CD14-positive monocyte (primary cell): ENCODE data around the gene RNGTT. TPM values are rescaled to one million over a fixed set of nuclear protein-coding genes. Genes with fewer than 3 reads are reported as not detected.

Source experiments
- DNase-seq, 3 donors: peaks; one replicate each; pipeline ENCODE4 v3.0.0-alpha.2; 2011 to 2022
- H2AFZ ChIP-seq: 2 replicates; pipeline ENCODE4 v1.6.0; 2012; ENCODE audit warnings: mild to moderate bottlenecking, low read depth, low read length, inconsistent platforms; ENCODE audit not compliant: insufficient read depth, poor library complexity, severe bottlenecking
- H3K27ac ChIP-seq, 2 donors: 1 replicate in 1 of 2; 2 replicates in 1 of 2; pipeline ENCODE4 v1.5.1; 2012 to 2013; ENCODE audit warnings: low read length in 2 of 2, control low read depth in 1 of 2, inconsistent platforms in 1 of 2, low read depth in 1 of 2, mild to moderate bottlenecking in 1 of 2
- H3K27me3 ChIP-seq, 2 donors: one replicate each; pipeline versions ENCODE4 v1.6.0 to v1.6.1; 2011 to 2013; ENCODE audit warnings: low read length in 2 of 2; ENCODE audit not compliant: control insufficient read depth in 2 of 2, insufficient read depth in 2 of 2
- H3K36me3 ChIP-seq, 2 donors: replicated peaks in 1 of 2; 1 replicate in 1 of 2; 2 replicates in 1 of 2; pipeline versions ENCODE4 v1.5.1 to v1.6.1; 2012 to 2013; ENCODE audit warnings: low read length in 2 of 2, control low read depth in 1 of 2, inconsistent platforms in 1 of 2, mild to moderate bottlenecking in 1 of 2; ENCODE audit not compliant: insufficient read depth in 2 of 2, control insufficient read depth in 1 of 2
- H3K4me1 ChIP-seq, 2 donors: 1 replicate in 1 of 2; 2 replicates in 1 of 2; pipeline versions ENCODE4 v1.5.1 to v1.6.1; 2012 to 2013; ENCODE audit warnings: low read length in 2 of 2, control low read depth in 1 of 2, inconsistent platforms in 1 of 2, mild to moderate bottlenecking in 1 of 2, moderate library complexity in 1 of 2; ENCODE audit not compliant: insufficient read depth in 2 of 2, control insufficient read depth in 1 of 2
- H3K4me2 ChIP-seq: replicated peaks from 2 replicates; pipeline ENCODE3; 2012; ENCODE audit warnings: low read length, moderate library complexity, mild to moderate bottlenecking; ENCODE audit not compliant: poor library complexity, severe bottlenecking; ENCODE audit errors: extremely low read depth
- H3K4me3 ChIP-seq, 3 experiments: fragments of 200-600 bp in 1 of 3; sonication (generic) in 1 of 3; replicated peaks in 1 of 3; 1 replicate in 2 of 3; 2 replicates in 1 of 3; pipeline ENCODE4 v1.5.1; 2011 to 2013; ENCODE audit warnings: low read length in 3 of 3, mild to moderate bottlenecking in 3 of 3, control low read depth in 2 of 3, low read depth in 2 of 3, inconsistent platforms in 1 of 3, moderate library complexity in 1 of 3
- H3K79me2 ChIP-seq: 2 replicates; pipeline ENCODE4 v1.6.0; 2012; ENCODE audit warnings: mild to moderate bottlenecking, control low read depth, inconsistent platforms, low read length, moderate library complexity; ENCODE audit not compliant: insufficient read depth
- H3K9ac ChIP-seq: 2 replicates; pipeline ENCODE4 v1.6.0; 2017; ENCODE audit warnings: low read length, mild to moderate bottlenecking; ENCODE audit not compliant: insufficient read depth, poor library complexity, severe bottlenecking
- H3K9me3 ChIP-seq, 2 donors: replicated peaks in 1 of 2; 1 replicate in 1 of 2; 2 replicates in 1 of 2; pipeline versions ENCODE4 v1.5.1 to v1.6.1; 2012 to 2013; ENCODE audit warnings: low read length in 2 of 2, control low read depth in 1 of 2; ENCODE audit not compliant: control insufficient read depth in 1 of 2, insufficient read depth in 1 of 2
- H4K20me1 ChIP-seq: 2 replicates; pipeline ENCODE4 v1.6.0; 2012; ENCODE audit warnings: mild to moderate bottlenecking, low read length, control low read depth, moderate library complexity; ENCODE audit not compliant: insufficient read depth
- H3K27ac Mint-ChIP-seq, 7 donors: one replicate each; pipeline ENCODE4 v1.8.0; 2020; ENCODE audit warnings: mild to moderate bottlenecking in 7 of 7, mixed read lengths in 7 of 7, moderate library complexity in 6 of 7, inconsistent platforms in 2 of 7
- H3K27me3 Mint-ChIP-seq, 3 donors: one replicate each; pipeline ENCODE4 v1.8.0; 2021 to 2022; ENCODE audit warnings: low read depth in 3 of 3, mild to moderate bottlenecking in 3 of 3, mixed read lengths in 3 of 3, moderate library complexity in 3 of 3, inconsistent platforms in 1 of 3
- H3K36me3 Mint-ChIP-seq, 2 donors: one replicate each; pipeline ENCODE4 v1.8.0; 2020; ENCODE audit warnings: mixed read lengths in 2 of 2, inconsistent platforms in 1 of 2, mild to moderate bottlenecking in 1 of 2
- H3K4me1 Mint-ChIP-seq: one replicate; pipeline ENCODE4 v1.8.0; 2020; ENCODE audit warnings: mild to moderate bottlenecking, mixed read lengths
- H3K4me3 Mint-ChIP-seq, 2 donors: one replicate each; pipeline ENCODE4 v1.8.0; 2020; ENCODE audit warnings: mild to moderate bottlenecking in 2 of 2, mixed read lengths in 2 of 2, moderate library complexity in 1 of 2
- H3K9me3 Mint-ChIP-seq, 7 donors: one replicate each; pipeline ENCODE4 v1.8.0; 2020 to 2022; ENCODE audit warnings: mixed read lengths in 7 of 7, mild to moderate bottlenecking in 6 of 7, moderate library complexity in 6 of 7, inconsistent platforms in 2 of 7
- CTCF ChIP-seq: fragments of 200-600 bp; IDR thresholded peaks from one replicate; pipeline ENCODE4 v1.8.0; 2022; ENCODE audit warnings: antibody characterized with exemption, mild to moderate bottlenecking
- WGBS: methylation state at CpG from one replicate; pipeline ENCODE4 v1.1.5; 2013; ENCODE audit warnings: missing lambda C conversion rate; ENCODE audit not compliant: insufficient coverage; 5-methylcytosine and 5-hydroxymethylcytosine counted together
- intact Hi-C, 2 donors: fragments of 100-400 bp; cut with micrococcal nuclease; formaldehyde crosslinking; loops; one replicate each; pipeline versions ENCODE4 v1.15.0 to v1.15.1; 2023
- polyA plus RNA-seq, 3 donors: library from polyadenylated mRNA; depleted of rRNA in 1 of 3; unstranded in 2 of 3; stranded (reverse) in 1 of 3; fragments of 300-500 nt in 2 of 3; fragments of >200 nt in 1 of 3; fragmentation: Illumina TruSeq in 2 of 3; gene quantifications; 1 replicate in 2 of 3; 2 replicates in 1 of 3; pipeline ENCODE4 v1.2.3, GENCODE V29; 2012 to 2021

Gene RNGTT
- polyA plus RNA-seq, 3 donors: 2.3 to 8.6 (median 5.8) TPM

- Histone ChIP-seq H3K9ac (no peak overlapping the region), H4K20me1 (no peaks in the 10 kb centered on the region), H3K79me2 (no peaks in the 10 kb centered on the region), H2AFZ (no peak overlapping the region), H3K4me2 (no peak overlapping the region), H3K9me3 (peaks cover 0 to 4% of the 10 kb centered on the region in 2 donors), H3K36me3 (peaks cover 10 to 28% of the 10 kb centered on the region in 2 donors), H3K27me3 (no peaks in the 10 kb centered on the region), H3K4me1 (no peaks in the 10 kb centered on the region), H3K4me3 (no peak overlapping the region), H3K27ac (no peak overlapping the region)
- no peak overlapping the region for H3K27ac Mint-ChIP-seq
- no peaks in the 10 kb centered on the region for H3K27me3 Mint-ChIP-seq
- H3K4me1 Mint-ChIP-seq: peaks cover 4% of the 10 kb centered on the region
- WGBS: 100% methylated on average over 1 of the region's 1 CpG
- intact Hi-C loops: no loop called here
- peaks cover 38% of the 10 kb centered on the region in 2 donors for H3K36me3 Mint-ChIP-seq
- no peak for TF ChIP-seq CTCF
- no peak overlapping the region for H3K4me3 Mint-ChIP-seq
- DNase-seq: no peak
- H3K9me3 Mint-ChIP-seq: peaks cover 0 to 7% (median 2%) of the 10 kb centered on the region in 7 donors
These were observed 82.0 kb downstream of the RNGTT start for GRCh38 chr6:88881451-88881850.

GRCh38 chr6:88880021-88880420 is 83.4 kb downstream of the RNGTT start:
- intact Hi-C loops: no loop called here
- H3K27ac Mint-ChIP-seq: no peak overlapping the region

More at GRCh38 chr6:88880021-88880420, 83.4 kb downstream of the RNGTT start:
- Mint-ChIP-seq H3K36me3 (peaks cover 23 to 24% of the 10 kb centered on the region in 2 donors), H3K9me3 (no peaks in the 10 kb centered on the region), H3K27me3 (no peaks in the 10 kb centered on the region), H3K4me3 (no peak overlapping the region), H3K4me1 (peaks cover 4% of the 10 kb centered on the region)
- no peak for TF ChIP-seq CTCF
- H3K4me2 ChIP-seq: no peak overlapping the region
- peaks cover 4 to 14% of the 10 kb centered on the region in 2 donors for H3K36me3 ChIP-seq
- WGBS: no CpG with 5 or more reads among the region's 2 CpGs
- no peak for DNase-seq
- H3K79me2 ChIP-seq: no peaks in the 10 kb centered on the region
- H3K4me3 ChIP-seq: no peak overlapping the region
- H3K27ac ChIP-seq: no peak overlapping the region
- H4K20me1 ChIP-seq: no peaks in the 10 kb centered on the region
- H3K9ac ChIP-seq: no peak overlapping the region
- no peaks in the 10 kb centered on the region for H3K27me3 ChIP-seq
- no peaks in the 10 kb centered on the region for H3K9me3 ChIP-seq
- H3K4me1 ChIP-seq: no peaks in the 10 kb centered on the region
- no peak overlapping the region for H2AFZ ChIP-seq
